Measurements from ENCODE around the gene MYBPC3.

DNA sequence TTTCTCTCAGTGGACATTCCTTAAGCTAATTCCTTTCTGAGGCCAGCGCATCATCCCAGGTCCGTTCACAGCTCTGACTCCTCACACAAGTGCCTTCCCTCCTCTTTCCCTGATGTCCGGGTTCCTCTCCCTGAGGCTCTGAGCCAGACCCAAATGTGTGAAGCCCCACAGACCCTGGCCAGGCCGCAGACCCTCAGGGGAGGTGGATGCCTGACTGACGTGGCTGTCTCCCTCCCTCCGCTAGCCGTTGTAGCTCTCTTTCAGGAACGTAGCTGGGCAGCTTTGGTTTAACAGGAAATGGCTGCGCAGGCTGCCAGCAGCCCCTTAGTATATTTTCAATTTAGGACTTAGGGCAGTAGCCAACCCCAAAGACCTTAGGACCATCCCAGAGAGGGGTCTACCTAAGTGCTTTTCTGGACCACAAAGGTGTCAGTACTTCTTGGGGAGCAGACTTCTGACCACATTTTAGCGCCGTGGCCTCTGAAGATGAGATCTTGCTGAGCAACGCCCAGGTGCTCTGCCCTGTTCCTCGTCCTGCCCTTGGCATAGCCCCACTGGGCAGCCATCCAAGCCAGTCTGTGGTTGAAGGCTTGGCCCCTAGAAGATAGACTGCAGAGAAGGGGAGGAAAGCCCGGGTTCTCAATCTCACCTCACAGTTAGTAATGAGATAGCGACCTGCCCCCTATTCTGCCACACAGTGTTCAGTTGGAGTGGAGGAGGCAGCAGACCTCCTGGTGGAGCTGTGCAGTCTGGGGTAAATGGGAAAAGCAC lies 27.0 kb downstream of the MYBPC3 start:
- no peak for TF ChIP-seq GATA2 (IDR thresholded peaks at IDR 0.05; ENCODE audit: low read depth, low read length)
- no peak for TF ChIP-seq GATA3 (IDR thresholded peaks at IDR 0.05; ENCODE audit: low read depth, low read length)

Measured in SH-SY5Y (cell line).